DOHH2 (cell line): ENCODE results near the gene CHKA.

Experiments
- H3F3A ChIP-seq: fragments of 200-600 bp; sonication (generic), shearing (Covaris generic); 2 replicates; pipeline ENCODE4 v1.6.0; 2016; ENCODE audit warnings: antibody characterized with exemption, mild to moderate bottlenecking; ENCODE audit not compliant: control insufficient read depth, insufficient read depth
- H3K27ac ChIP-seq: fragments of 200-600 bp; sonication (generic); 2 replicates; pipeline ENCODE4 v1.5.1; 2014; ENCODE audit warnings: low read depth, mild to moderate bottlenecking, low read length, moderate library complexity
- H3K27me3 ChIP-seq: fragments of 200-600 bp; sonication (generic); 2 replicates; pipeline ENCODE4 v1.6.1; 2014; ENCODE audit warnings: mild to moderate bottlenecking, low read length, mixed read lengths; ENCODE audit not compliant: control insufficient read depth
- H3K36me3 ChIP-seq: fragments of 200-600 bp; sonication (generic); 2 replicates; pipeline ENCODE4 v1.6.1; 2014; ENCODE audit warnings: mild to moderate bottlenecking, low read length, moderate library complexity, mixed read lengths; ENCODE audit not compliant: control insufficient read depth
- H3K4me1 ChIP-seq: fragments of 200-600 bp; sonication (generic); 2 replicates; pipeline ENCODE4 v1.6.1; 2014; ENCODE audit warnings: mild to moderate bottlenecking, low read length, mixed read lengths; ENCODE audit not compliant: control insufficient read depth
- H3K4me2 ChIP-seq: fragments of 200-600 bp; sonication (generic); 2 replicates; pipeline ENCODE4 v1.6.0; 2014; ENCODE audit warnings: mild to moderate bottlenecking, low read length, moderate library complexity
- H3K4me3 ChIP-seq: fragments of 200-600 bp; sonication (generic); 2 replicates; pipeline ENCODE4 v1.5.1; 2014; ENCODE audit warnings: mild to moderate bottlenecking, low read length, mixed read lengths
- H3K79me2 ChIP-seq: fragments of 200-600 bp; sonication (generic); 2 replicates; pipeline ENCODE4 v1.6.1; 2014; ENCODE audit warnings: mild to moderate bottlenecking, low read length, mixed read lengths; ENCODE audit not compliant: control insufficient read depth
- H3K9me2 ChIP-seq: fragments of 200-600 bp; sonication (generic); replicated peaks from 2 replicates; pipeline ENCODE4 v1.6.1; 2014; ENCODE audit warnings: mild to moderate bottlenecking, low read length, mixed read lengths; ENCODE audit not compliant: control insufficient read depth
- H3K9me3 ChIP-seq: fragments of 200-600 bp; sonication (generic); 2 replicates; pipeline ENCODE4 v1.6.1; 2014; ENCODE audit warnings: antibody characterized with exemption, low read length, mixed read lengths; ENCODE audit not compliant: control insufficient read depth, insufficient read depth
- H4K20me1 ChIP-seq: fragments of 200-600 bp; sonication (generic); 2 replicates; pipeline ENCODE4 v1.6.0; 2014; ENCODE audit warnings: low read depth, mild to moderate bottlenecking, antibody characterized with exemption, low read length, moderate library complexity; ENCODE audit not compliant: control insufficient read depth, insufficient read depth
- EZH2phosphoT487 ChIP-seq: fragments of 200-600 bp; sonication (generic); IDR thresholded peaks from 2 replicates; pipeline ENCODE4 v1.6.1; 2017; ENCODE audit warnings: borderline replicate concordance, mild to moderate bottlenecking, antibody characterized with exemption, low read length, moderate library complexity, mixed read lengths
- TF ChIP-seq, protein P1 (sequence below): fragments of 200-600 bp; sonication (generic); IDR thresholded peaks from one replicate; pipeline ENCODE4 v1.5.1; 2014; ENCODE audit warnings: antibody characterized with exemption, mild to moderate bottlenecking, low read depth, low read length; ENCODE audit not compliant: poor library complexity, severe bottlenecking

CHKA gene

DNA sequence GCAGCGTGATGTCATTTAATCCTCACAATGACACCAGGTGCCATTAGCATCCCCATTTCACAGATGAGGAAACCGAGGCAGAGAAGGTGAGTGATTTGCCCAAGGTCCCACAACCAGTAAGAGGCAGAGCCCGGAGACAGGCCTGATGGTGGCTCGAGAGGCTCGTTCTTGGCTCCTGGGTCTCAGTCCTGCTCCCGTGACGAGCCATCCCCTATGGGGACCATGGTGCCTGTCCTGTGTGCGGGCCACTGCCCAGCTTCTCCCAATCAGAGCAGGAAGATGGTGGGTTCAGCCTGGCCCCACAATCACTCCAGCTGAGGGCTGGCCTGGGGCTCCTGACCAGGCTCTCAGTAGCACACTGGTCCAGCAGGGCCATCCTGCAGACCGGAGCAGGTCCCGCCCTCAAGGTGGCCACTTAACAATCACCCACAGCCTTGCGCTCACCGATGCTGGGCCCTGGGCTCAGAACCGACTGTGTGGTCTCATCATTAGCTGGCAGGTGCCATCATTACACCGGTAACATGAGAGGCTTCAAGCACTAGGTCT, 107.5 kb downstream of the CHKA start:
- no peaks in the 10 kb centered on the region for H3K9me2 ChIP-seq
- no peak for TF ChIP-seq EZH2phosphoT487
- TF ChIP-seq, protein P1, sequence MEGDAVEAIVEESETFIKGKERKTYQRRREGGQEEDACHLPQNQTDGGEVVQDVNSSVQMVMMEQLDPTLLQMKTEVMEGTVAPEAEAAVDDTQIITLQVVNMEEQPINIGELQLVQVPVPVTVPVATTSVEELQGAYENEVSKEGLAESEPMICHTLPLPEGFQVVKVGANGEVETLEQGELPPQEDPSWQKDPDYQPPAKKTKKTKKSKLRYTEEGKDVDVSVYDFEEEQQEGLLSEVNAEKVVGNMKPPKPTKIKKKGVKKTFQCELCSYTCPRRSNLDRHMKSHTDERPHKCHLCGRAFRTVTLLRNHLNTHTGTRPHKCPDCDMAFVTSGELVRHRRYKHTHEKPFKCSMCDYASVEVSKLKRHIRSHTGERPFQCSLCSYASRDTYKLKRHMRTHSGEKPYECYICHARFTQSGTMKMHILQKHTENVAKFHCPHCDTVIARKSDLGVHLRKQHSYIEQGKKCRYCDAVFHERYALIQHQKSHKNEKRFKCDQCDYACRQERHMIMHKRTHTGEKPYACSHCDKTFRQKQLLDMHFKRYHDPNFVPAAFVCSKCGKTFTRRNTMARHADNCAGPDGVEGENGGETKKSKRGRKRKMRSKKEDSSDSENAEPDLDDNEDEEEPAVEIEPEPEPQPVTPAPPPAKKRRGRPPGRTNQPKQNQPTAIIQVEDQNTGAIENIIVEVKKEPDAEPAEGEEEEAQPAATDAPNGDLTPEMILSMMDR = no peak
- H3K4me1 ChIP-seq = peaks cover 17% of the 10 kb centered on the region
- no peaks in the 10 kb centered on the region for H3K79me2 ChIP-seq
- no peak overlapping the region for H3K4me2 ChIP-seq
- H3K27ac ChIP-seq = no peak overlapping the region
- 0 out of 2 replicates have a peak, but pooled peaks cover 3% of the 10 kb centered on the region for H3F3A ChIP-seq
- no peaks in the 10 kb centered on the region for H4K20me1 ChIP-seq
- no peaks in the 10 kb centered on the region for H3K27me3 ChIP-seq
- H3K9me3 ChIP-seq = no peaks in the 10 kb centered on the region
- H3K36me3 ChIP-seq = no peaks in the 10 kb centered on the region
- no peak overlapping the region for H3K4me3 ChIP-seq

DNA sequence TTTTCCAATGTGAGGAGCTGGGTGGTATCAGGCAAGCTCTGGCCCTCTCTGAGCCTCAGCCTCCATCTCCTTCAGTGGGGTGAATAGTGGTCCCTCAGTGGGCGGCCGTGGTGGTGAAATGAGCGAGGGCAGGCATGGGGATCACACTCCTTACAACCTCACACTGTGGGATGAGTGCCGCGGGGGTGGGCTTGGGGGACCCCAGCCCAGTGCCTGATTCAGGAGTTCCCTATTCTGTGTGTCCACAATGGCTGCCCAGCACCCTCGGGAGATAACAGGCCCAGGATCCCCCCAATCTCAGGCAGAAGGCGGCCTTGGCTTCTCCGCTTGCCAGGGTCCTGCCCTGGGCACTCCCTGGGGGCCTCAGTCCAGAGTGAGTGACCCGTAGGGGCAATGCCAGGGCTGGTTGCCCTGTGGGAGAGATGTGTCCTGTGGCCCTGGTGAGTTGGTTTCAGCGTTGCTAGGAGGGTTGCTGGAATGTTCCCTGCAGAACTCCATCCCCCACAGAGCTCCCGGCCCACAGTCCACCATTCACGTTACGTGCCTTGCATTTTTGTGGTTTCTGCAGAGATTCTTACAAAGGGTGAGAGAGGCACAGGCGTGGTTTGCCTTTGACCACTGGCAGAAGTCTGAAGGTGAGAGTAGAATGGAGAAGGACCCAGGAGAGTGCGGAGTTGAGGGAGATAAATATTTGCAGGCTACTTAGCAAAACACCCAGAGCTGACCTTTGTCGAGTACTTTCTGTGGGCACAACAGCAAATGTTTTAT, 108.2 kb downstream of the CHKA start:
- Histone ChIP-seq H3K4me1 (peaks cover 23% of the 10 kb centered on the region), H3K27ac (no peak overlapping the region), H3K36me3 (no peaks in the 10 kb centered on the region), H3K79me2 (no peaks in the 10 kb centered on the region), H3K27me3 (no peaks in the 10 kb centered on the region), H3K9me2 (no peaks in the 10 kb centered on the region), H3K9me3 (no peaks in the 10 kb centered on the region), H4K20me1 (no peaks in the 10 kb centered on the region), H3K4me2 (no peak overlapping the region), H3F3A (0 out of 2 replicates have a peak, but pooled peaks cover 3% of the 10 kb centered on the region), H3K4me3 (no peak overlapping the region)
- TF ChIP-seq, protein P1 = no peak
- TF ChIP-seq EZH2phosphoT487 = no peak

DNA sequence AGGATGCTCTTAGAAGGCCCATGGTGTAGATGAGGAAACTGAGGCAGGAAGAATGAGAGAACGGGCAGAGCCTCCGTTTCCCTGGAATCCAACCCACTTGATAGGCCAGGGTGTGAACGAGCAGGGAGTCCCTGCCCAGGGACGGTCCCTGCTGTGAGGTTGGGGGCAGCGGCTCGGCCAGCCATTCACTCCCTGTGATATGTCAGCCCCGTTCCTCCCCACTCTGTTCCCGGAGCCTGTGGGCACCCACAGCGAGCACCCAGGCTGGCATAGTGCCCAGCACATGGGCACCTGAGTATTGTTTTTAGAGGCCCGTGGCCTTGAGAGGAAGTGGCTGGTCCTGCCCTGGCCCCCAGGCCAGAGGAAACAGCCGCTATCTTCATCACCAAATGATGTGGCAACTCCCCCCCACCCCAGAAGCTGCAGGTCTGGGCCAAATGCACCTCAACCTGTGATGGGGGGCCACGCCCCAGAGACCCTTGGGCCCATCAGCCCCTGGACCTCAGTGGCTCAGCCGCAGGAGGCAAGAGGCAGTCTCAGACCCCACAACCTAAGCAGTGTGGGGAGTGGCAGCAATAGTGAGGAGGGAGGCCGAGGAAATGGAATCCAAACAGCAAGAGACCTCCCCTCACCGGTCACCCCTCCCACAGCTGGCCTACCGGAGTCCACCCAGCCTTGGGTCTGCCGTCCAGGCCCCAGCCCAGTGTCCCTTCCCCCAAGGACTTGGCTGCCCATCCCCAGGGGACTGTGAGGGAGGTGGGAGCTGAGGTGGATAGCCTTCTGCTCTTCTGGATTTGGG, 108.9 kb downstream of the CHKA start:
- H3K9me2 ChIP-seq = no peaks in the 10 kb centered on the region
- H3F3A ChIP-seq = 0 out of 2 replicates have a peak, but pooled peaks cover 3% of the 10 kb centered on the region
- no peaks in the 10 kb centered on the region for H3K27me3 ChIP-seq
- no peaks in the 10 kb centered on the region for H3K79me2 ChIP-seq
- no peak overlapping the region for H3K27ac ChIP-seq
- TF ChIP-seq EZH2phosphoT487 = no peak
- TF ChIP-seq, protein P1 = no peak
- no peaks in the 10 kb centered on the region for H4K20me1 ChIP-seq
- H3K9me3 ChIP-seq = no peaks in the 10 kb centered on the region
- no peaks in the 10 kb centered on the region for H3K36me3 ChIP-seq
- no peak overlapping the region for H3K4me2 ChIP-seq
- H3K4me1 ChIP-seq = peaks cover 28% of the 10 kb centered on the region
- no peak overlapping the region for H3K4me3 ChIP-seq
